B cell (primary cell): Measurements from ENCODE around the gene MYO1C. TPM values are rescaled to one million over a fixed set of nuclear protein-coding genes. Genes with fewer than 3 reads are reported as not detected.

ENCODE experiments used
- ATAC-seq: fragments of 200-7000 bp; cut with Tn5 transposase; one replicate; pipeline ENCODE4 v1.10.0; 2021; ENCODE audit warnings: low read depth, mild to moderate bottlenecking, moderate number of reproducible peaks, moderate library complexity
- CTCF ChIA-PET: fragments of 350-600 bp; sonication (Branson Sonifier 250); formaldehyde crosslinking; loops from one replicate; lab custom pipeline; 2021; ENCODE audit warnings: antibody characterized with exemption, inconsistent platforms; lab: Charles Lee
- POLR2A ChIA-PET: fragments of 350-600 bp; sonication (Branson Sonifier 250); formaldehyde crosslinking; loops from one replicate; lab custom pipeline; 2021; ENCODE audit warnings: antibody characterized with exemption; lab: Charles Lee
- DNase-seq: peaks from one replicate; pipeline ENCODE4 v3.0.0; 2013
- H2AFZ ChIP-seq: 2 replicates; pipeline ENCODE4 v1.6.1; 2012; ENCODE audit warnings: mild to moderate bottlenecking, low read depth, low read length; ENCODE audit not compliant: insufficient read depth, poor library complexity, severe bottlenecking
- H3K27ac ChIP-seq, 2 donors: 1 replicate in 1 of 2; 2 replicates in 1 of 2; pipeline ENCODE4 v1.5.1; 2012 to 2013; ENCODE audit warnings: low read length in 2 of 2, mild to moderate bottlenecking in 2 of 2, moderate library complexity in 1 of 2
- H3K27me3 ChIP-seq, 4 experiments: fragments of 200-600 bp in 1 of 4; sonication (generic) in 1 of 4; replicated peaks in 1 of 4; 1 replicate in 2 of 4; 2 replicates in 2 of 4; pipeline versions ENCODE4 v1.6.1 to v1.7.0; 2013 to 2016; ENCODE audit warnings: low read length in 3 of 4, mild to moderate bottlenecking in 2 of 4, mixed read lengths in 1 of 4, moderate library complexity in 1 of 4; ENCODE audit not compliant: insufficient read depth in 4 of 4, control insufficient read depth in 3 of 4; ENCODE audit errors: control extremely low read depth in 1 of 4
- H3K36me3 ChIP-seq, 2 experiments: replicated peaks in 1 of 2; 1 replicate in 1 of 2; 2 replicates in 1 of 2; pipeline versions ENCODE4 v1.6.1 to v1.7.1; 2013; ENCODE audit warnings: low read length in 1 of 2; ENCODE audit not compliant: insufficient read depth in 2 of 2, control insufficient read depth in 1 of 2; ENCODE audit errors: control extremely low read depth in 1 of 2, extremely low read depth in 1 of 2
- H3K4me1 ChIP-seq, 2 donors: fragments of 200-600 bp in 1 of 2; sonication (generic) in 1 of 2; 1 replicate in 1 of 2; 2 replicates in 1 of 2; pipeline versions ENCODE4 v1.5.1 to v1.6.1; 2013 to 2017; ENCODE audit warnings: low read length in 2 of 2; ENCODE audit not compliant: control insufficient read depth in 2 of 2, insufficient read depth in 2 of 2
- H3K4me2 ChIP-seq: replicated peaks from 2 replicates; pipeline ENCODE3; 2012; ENCODE audit warnings: mild to moderate bottlenecking, low read depth, low read length; ENCODE audit not compliant: poor library complexity, severe bottlenecking
- H3K4me3 ChIP-seq, 5 experiments: fragments of 200-600 bp in 1 of 5; sonication (generic) in 1 of 5; 1 replicate in 3 of 5; 2 replicates in 2 of 5; pipeline versions ENCODE4 v1.5.1 to v1.7.0; 2011 to 2016; ENCODE audit warnings: low read length in 4 of 5, mild to moderate bottlenecking in 4 of 5, low read depth in 2 of 5, control low read depth in 1 of 5, moderate library complexity in 1 of 5; ENCODE audit not compliant: insufficient read depth in 1 of 5; ENCODE audit errors: control extremely low read depth in 1 of 5, extremely low read depth in 1 of 5
- H3K79me2 ChIP-seq: fragments of 200-600 bp; sonication (generic); one replicate; pipeline ENCODE4 v1.6.0; 2016; ENCODE audit warnings: low read length; ENCODE audit not compliant: control insufficient read depth, insufficient read depth
- H3K9ac ChIP-seq: fragments of 200-600 bp; sonication (generic); 2 replicates; pipeline ENCODE4 v1.6.1; 2017; ENCODE audit warnings: mild to moderate bottlenecking, low read length, moderate library complexity
- H3K9me3 ChIP-seq, 3 donors: one replicate each; pipeline versions ENCODE4 v1.6.1 to v1.7.1; 2013; ENCODE audit warnings: low read length in 2 of 3; ENCODE audit not compliant: control insufficient read depth in 2 of 3, insufficient read depth in 1 of 3; ENCODE audit errors: control extremely low read depth in 1 of 3
- H4K20me1 ChIP-seq: 2 replicates; pipeline ENCODE4 v1.6.0; 2012; ENCODE audit warnings: mild to moderate bottlenecking, low read length; ENCODE audit not compliant: insufficient read depth, control insufficient read depth, poor library complexity, severe bottlenecking
- H3K27ac Mint-ChIP-seq: one replicate; pipeline ENCODE4 v1.8.0; 2021; ENCODE audit warnings: mixed read lengths
- H3K27me3 Mint-ChIP-seq: one replicate; pipeline ENCODE4 v1.8.0; 2021; ENCODE audit warnings: mixed read lengths
- H3K4me1 Mint-ChIP-seq: one replicate; pipeline ENCODE4 v1.8.0; 2021; ENCODE audit warnings: mixed read lengths
- H3K4me3 Mint-ChIP-seq: one replicate; pipeline ENCODE4 v1.8.0; 2021; ENCODE audit warnings: mixed read lengths
- H3K9me3 Mint-ChIP-seq: one replicate; pipeline ENCODE4 v1.8.0; 2022; ENCODE audit warnings: mixed read lengths; ENCODE audit not compliant: insufficient read depth
- EZH2 ChIP-seq: IDR thresholded peaks from 2 replicates; pipeline ENCODE4 v1.6.1; 2012; ENCODE audit warnings: borderline replicate concordance, low read depth, mild to moderate bottlenecking, moderate library complexity, low read length; ENCODE audit not compliant: insufficient read depth, poor library complexity, severe bottlenecking
- WGBS: methylation state at CpG from one replicate; pipeline ENCODE4 v1.1.5; 2013; ENCODE audit warnings: missing lambda C conversion rate; ENCODE audit not compliant: insufficient coverage; 5-methylcytosine and 5-hydroxymethylcytosine counted together
- intact Hi-C: fragments of 100-400 bp; cut with micrococcal nuclease; formaldehyde crosslinking; loops from one replicate; pipeline ENCODE4 v1.10.0; 2022
- polyA plus RNA-seq: library from polyadenylated mRNA; depleted of rRNA; stranded (reverse); fragments of >200 nt; gene quantifications from 2 replicates; pipeline ENCODE4 v1.2.3, GENCODE V29; 2012
- total RNA-seq, 2 donors: library from RNA; stranded (reverse); fragments of 120-200 nt in 1 of 2; gene quantifications; 1 replicate in 1 of 2; 2 replicates in 1 of 2; pipeline versions ENCODE4 v1.2.3 to v1.2.4, GENCODE V29; 2013 to 2022
- TF ChIP-seq, protein P1 (sequence below): fragments of 200-600 bp; IDR thresholded peaks from one replicate; pipeline ENCODE4 v1.8.0; 2022; ENCODE audit warnings: antibody characterized with exemption, mild to moderate bottlenecking

MYO1C gene
- total and polyA plus RNA-seq, 2 donors (not counting 1 experiment from before 2014, with no cell fraction given) = 54.7 to 81.7 TPM

DNA sequence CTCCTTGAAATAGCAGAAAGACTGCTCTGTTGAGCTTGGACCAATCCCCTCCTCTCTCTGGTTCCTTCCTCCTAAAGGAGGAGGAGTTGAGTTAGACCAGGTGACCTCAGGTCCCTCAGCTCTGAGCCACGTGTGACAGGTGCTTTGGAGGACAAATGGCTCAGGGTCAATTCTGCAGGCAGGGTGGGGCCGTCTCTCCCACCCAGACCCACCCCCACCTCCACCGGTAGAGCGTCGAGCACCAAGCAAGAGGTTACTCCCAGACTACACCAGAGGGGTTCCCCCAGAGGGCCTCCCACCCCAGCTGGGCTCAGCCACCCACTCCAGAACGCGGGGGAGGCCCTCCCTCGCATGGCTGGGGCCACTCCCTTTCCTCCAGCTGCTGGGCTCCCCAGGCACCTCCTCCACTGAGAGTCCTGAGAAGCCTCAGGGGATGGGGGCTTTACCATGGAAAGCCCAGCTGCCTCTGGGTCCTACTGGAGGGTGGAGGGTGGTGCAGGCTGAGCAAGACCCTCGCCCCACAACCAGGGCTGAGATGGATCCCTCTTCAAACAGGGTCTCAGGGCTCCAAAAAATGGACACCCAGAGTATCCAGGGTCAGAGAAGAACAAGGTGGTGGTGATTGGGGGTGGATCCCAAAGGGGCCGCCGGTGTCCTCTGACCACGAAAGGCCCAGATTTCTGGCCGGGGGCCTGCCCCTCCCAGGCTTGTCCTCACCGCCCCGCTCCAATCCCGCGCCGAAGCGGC lies 7.6 kb downstream of the MYO1C start:
- intact Hi-C loops = loop anchor here (1.0 to 5.0 kb wide), 6 partner anchors 11 to 288 kb away; partner anchors contain the start of genes CRK and INPP5K
- 1% methylated on average over 13 of the region's 19 CpGs for WGBS
- peak overlapping the region; percentile 45 to 84 (median 78) for H3K4me3 ChIP-seq

More for the DNA sequence above, 7.6 kb downstream of the MYO1C start:
- H3K9ac ChIP-seq = peak overlapping the region; percentile 89
- H3K9me3 ChIP-seq = no peaks in the 10 kb centered on the region
- H3K79me2 ChIP-seq = peaks cover 22% of the 10 kb centered on the region
- peak overlapping the region; percentile 95 for H3K4me3 Mint-ChIP-seq
- H2AFZ ChIP-seq = peak overlapping the region; percentile 42
- ATAC-seq (peak; percentile 66), DNase-seq (peak; percentile 92)
- POLR2A ChIA-PET = interaction anchor here (0.8 to 1.4 kb wide), 8 partner anchors 10 to 304 kb away, joined by 3 to 24 read pairs (median 4); partner anchors contain the start of genes CRK and INPP5K
- H3K27me3 ChIP-seq = no peaks in the 10 kb centered on the region
- H3K27ac Mint-ChIP-seq = peak overlapping the region; percentile 98
- H3K4me1 Mint-ChIP-seq = peaks cover 32% of the 10 kb centered on the region
- H3K4me1 ChIP-seq = peaks cover 14 to 39% of the 10 kb centered on the region in 2 donors
- H3K27ac ChIP-seq = peak overlapping the region; percentile 83 to 95
- no peaks in the 10 kb centered on the region for H3K9me3 Mint-ChIP-seq
- CTCF ChIA-PET = interaction anchor here (0.6 to 2.7 kb wide), 7 partner anchors 10 to 164 kb away, joined by 3 to 11 read pairs (median 4); partner anchors contain the start of genes CRK and INPP5K
- TF ChIP-seq EZH2 = no peak
- TF ChIP-seq, protein P1, sequence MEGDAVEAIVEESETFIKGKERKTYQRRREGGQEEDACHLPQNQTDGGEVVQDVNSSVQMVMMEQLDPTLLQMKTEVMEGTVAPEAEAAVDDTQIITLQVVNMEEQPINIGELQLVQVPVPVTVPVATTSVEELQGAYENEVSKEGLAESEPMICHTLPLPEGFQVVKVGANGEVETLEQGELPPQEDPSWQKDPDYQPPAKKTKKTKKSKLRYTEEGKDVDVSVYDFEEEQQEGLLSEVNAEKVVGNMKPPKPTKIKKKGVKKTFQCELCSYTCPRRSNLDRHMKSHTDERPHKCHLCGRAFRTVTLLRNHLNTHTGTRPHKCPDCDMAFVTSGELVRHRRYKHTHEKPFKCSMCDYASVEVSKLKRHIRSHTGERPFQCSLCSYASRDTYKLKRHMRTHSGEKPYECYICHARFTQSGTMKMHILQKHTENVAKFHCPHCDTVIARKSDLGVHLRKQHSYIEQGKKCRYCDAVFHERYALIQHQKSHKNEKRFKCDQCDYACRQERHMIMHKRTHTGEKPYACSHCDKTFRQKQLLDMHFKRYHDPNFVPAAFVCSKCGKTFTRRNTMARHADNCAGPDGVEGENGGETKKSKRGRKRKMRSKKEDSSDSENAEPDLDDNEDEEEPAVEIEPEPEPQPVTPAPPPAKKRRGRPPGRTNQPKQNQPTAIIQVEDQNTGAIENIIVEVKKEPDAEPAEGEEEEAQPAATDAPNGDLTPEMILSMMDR = peak; percentile 49
- H4K20me1 ChIP-seq = peaks cover 31% of the 10 kb centered on the region
- no peaks in the 10 kb centered on the region for H3K27me3 Mint-ChIP-seq
- peak overlapping the region; percentile 98 for H3K4me2 ChIP-seq
- peaks cover 0 to 27% of the 10 kb centered on the region in 2 experiments for H3K36me3 ChIP-seq
